Cerebellar nuclear complex (tissue), 1 donor: ENCODE measurements around the gene CSF1R.
"Not testable (repeated sequence)": the region's sequence is repeated elsewhere in the genome, so short reads cannot be mapped to it uniquely, and the experiment has no call there.

ENCODE experiments used
- DNase-seq, 2 experiments: peaks; one replicate each; lab custom pipeline; 2025; lab: John Stamatoyannopoulos, UW

The CSF1R gene

DNA sequence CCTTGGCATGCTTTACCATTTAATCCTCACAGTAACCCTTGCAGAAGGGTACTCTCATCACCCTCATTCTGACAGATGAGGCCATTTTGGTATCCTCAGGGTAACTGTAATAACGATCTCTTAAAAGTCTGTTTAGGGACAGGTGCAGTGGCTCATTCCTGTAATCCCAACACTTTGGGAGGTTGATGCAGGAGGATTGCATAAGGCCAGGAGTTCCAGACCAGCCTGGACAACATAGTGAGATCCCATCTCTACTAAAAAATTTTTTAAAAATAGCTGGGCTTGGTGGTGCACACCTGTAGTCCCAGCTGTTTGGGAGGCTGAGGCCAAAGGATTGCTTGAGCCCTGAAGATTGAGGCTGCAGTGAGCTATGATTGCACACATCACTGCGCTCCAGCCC, 31.8 kb downstream of the CSF1R start:
- no peak for DNase-seq

DNA sequence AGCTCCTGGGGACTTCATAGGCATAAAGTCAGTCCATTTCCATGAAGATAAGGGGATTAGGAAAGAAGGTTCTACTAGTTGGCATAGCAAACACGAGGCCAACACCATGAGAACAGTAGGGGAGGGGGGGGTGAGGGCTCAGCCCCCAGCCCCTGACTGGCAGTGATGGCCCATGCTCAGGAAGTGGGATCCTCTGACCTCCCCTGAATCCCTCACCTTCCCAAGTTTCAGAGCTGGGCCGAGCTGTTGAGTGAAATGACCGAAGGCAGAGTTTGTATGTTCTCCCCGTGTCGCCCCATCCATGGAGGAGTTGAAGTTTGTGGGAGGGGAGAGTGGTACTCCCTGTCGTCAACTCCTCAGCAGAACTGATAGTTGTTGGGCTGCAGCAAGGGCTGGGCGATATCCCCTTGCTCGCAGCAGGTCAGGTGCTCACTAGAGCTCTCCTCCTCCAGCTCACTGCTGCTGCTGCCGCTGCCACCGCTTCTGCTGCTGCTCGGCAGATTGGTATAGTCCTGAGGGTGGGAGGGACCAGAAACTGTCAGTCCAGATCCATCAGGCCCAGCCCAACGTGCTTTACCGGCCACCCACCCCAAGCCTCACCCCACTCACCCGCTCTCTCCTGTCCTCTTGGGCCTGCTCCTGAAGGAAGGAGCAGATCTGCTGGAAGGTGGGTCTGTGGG, 32.5 kb downstream of the CSF1R start:
- DNase-seq, result no peak

DNA sequence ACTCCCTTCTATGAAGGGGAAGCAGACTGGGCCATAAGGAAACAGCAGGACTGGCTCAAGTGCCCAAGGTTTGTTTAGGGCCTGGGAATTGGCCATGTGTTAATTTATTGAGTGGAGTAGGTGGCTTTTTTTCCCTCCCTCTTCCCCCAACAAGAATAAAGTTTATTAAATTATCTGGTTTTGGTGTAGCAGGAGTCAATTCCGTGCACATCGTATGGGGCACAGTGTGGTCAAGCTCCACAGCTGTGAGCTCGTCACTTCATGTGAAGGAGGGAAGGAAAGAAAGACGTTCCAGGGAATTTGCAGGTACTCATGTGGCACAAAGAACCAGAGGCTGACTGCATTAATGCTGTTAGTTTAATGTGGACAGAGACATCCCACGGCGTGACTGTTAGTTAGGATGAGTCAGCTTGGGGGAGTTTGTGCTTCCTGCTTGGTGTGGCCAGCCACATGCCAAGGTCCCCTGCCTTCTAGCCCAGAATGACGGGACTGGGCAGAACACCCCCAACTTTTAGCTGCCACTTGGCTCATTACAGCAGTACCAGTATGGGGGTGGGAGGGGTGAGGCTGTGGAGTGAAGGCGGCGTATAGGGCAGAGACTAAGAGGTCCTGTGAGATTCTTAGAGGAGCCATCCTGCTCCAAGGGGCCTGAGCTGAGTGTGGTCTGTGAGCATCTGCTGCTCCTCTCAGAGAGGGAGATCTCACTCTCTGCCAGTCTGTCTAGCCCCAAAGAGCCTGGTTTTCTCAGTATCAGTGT, 33.2 kb downstream of the CSF1R start:
- no peak for DNase-seq

GRCh38 chr5:150052226-150052955, 34.0 kb downstream of the CSF1R start:
- no peak for DNase-seq

- no peak for DNase-seq
These were observed 34.6 kb downstream of the CSF1R start for GRCh38 chr5:150051657-150052195.

GRCh38 chr5:150050172-150050811, 36.1 kb downstream of the CSF1R start:
- DNase-seq, result not testable (repeated sequence)

DNA sequence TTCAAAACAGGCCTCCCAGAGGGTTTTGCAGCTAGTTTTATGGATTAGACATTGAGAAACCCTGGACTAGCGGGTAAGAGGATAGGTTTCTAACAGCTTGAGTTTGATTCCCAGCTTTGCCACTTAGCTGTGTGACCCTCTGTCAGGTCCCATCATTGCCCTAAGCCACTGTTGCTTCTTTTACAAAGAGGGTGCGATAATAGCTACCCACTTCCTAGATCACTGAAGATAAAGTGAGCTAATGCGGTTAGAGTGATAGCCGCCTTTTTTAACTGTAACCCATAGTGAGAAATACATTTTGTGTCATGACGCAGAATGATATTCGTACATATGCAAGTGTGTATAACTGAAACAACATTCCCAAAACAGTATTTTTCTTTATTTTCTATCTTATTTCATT, 40.3 kb downstream of the CSF1R start:
- no peak for DNase-seq

DNA sequence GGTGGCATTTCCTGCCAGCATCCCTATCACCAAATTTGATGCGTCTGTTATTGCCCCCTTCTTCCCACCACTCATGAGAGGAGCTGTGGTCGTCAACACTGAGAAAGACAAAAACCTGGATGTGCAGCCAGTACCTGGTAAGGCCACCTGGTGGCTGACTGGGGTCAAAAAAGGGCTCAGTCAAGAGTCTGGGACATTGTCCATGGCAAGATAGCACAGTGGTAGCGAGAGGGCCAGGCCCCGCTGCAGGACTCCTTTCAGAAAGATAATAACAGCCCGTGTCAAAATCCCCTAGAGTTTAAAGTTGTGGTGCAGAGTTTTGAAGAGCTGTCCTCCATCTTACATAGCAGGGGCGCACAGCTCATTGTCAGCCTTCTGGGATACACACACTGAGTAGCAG, 40.8 kb downstream of the CSF1R start:
- DNase-seq, result no peak

DNA sequence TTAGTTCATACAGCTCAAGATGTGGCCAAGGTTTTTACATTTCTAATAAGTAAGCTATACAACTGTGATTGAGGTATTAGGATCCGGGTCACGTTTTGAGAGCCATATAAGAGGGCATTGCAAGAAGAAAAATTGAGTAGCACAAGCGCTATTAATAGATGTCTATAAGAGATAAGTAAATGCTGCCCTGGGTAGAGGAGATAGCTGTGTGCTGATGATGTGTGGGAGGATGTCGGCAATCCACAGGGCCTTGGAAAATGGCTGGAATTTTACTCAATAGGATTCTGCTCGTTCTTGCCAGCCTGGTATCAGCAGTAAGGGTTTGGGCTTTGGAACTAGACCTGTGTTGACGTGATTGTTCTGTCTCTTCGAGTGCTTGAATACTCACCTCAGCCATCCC, 41.6 kb downstream of the CSF1R start:
- DNase-seq, result no peak

GRCh38 chr5:150044329-150044681, 42.0 kb downstream of the CSF1R start:
- DNase-seq, result no peak

GRCh38 chr5:150043657-150044328, 42.6 kb downstream of the CSF1R start:
- no peak for DNase-seq

- no peak for DNase-seq
These were observed 43.9 kb downstream of the CSF1R start for GRCh38 chr5:150042459-150042858.

- no peak for DNase-seq
These were observed 47.8 kb downstream of the CSF1R start for GRCh38 chr5:150038547-150038946.

DNA sequence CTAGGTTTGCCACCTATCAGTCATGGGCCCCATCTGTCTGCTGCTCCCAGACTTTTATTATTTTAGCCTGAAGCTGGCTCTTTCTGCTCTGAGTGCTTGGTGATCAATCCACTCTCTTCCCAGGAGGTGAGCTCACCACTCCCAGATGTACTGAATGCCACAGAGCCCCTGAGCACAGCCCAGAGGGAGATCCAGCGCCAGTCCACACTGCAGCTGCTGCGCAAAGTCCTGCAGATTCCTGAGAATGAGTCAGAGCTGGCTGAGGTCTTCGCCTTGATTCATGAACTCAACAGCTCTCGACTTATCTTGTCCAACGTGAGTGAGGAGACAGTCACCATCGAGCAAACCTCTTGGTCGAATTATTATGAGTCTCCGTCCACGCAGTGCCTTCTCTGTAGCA, 49.8 kb downstream of the CSF1R start:
- DNase-seq, result no peak

DNA sequence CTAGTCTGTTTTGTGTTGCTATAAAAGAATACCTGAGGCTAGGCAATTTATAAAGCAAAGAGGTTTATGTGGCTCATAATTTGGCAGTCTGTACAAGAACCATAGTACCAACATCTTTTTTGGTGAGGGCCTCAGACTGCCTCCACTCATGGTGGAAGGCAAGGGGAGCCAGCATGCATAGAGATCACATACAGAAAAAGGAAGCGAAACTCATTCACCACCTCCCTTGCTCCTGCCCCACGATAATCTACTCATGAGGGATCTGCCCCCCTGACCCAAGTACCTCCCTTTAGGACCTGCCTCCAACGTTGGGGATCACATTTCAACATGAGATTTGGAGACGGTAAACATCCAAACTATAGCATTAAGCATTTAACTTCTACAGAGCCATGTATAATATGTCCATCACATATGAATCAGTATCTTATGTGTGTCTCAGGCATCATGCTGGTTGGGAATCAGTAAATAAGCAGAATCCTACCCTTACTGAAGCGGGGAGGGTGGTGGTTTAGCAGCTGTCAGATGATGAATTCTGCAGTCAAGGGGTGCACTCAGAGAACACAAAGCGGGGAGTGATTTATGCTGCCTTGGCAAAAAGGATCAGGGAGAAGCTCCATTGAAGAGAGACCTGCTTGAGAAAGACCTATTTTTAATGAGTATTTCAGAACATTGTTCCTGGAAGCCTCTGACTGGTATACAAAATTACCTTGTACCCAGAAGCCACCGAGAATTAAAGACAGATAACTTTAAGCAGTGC, 51.0 kb downstream of the CSF1R start:
- no peak for DNase-seq

GRCh38 chr5:150034662-150035061, 51.7 kb downstream of the CSF1R start:
- no peak for DNase-seq

GRCh38 chr5:150033334-150033733, 53.0 kb downstream of the CSF1R start:
- no peak for DNase-seq

- DNase-seq, result not testable (repeated sequence)
These were observed 58.3 kb downstream of the CSF1R start for GRCh38 chr5:150028047-150028446.

DNA sequence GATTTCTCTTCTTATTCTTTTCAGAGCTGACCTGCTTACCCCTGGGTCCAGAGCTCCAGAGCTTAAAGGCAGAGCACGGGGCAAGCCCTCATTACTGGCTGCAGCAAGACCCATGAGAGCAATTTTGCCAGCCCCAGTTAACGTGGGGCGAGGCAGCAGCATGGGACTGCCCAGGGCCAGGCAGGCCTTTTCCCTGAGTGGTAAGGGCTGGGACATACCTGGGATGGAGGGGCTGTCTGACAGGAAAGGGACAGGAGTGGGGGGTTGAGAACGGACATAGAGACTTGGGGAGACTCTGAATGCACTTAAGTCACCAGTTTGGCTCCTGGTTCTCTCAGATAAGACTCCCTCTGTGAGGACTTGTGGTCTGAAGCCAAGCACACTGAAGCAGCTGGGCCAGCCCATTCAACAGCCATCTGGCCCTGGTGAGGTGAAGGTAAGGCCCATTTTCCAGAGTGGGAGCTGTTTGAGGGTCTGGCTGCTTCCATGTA, 59.6 kb downstream of the CSF1R start:
- no peak for DNase-seq

GRCh38 chr5:150024346-150024984, 61.9 kb downstream of the CSF1R start:
- no peak for DNase-seq
